GM12873 (cell line): ENCODE measurements around the gene LTA.

Experiments
- TF ChIP-seq, protein P1 (sequence below): IDR thresholded peaks from 2 replicates; pipeline ENCODE4 v1.5.1; 2012; ENCODE audit warnings: low read depth, mild to moderate bottlenecking, moderate library complexity, low read length, control low read depth; ENCODE audit not compliant: insufficient read depth; ENCODE audit errors: missing control alignments

The LTA gene, protein sequence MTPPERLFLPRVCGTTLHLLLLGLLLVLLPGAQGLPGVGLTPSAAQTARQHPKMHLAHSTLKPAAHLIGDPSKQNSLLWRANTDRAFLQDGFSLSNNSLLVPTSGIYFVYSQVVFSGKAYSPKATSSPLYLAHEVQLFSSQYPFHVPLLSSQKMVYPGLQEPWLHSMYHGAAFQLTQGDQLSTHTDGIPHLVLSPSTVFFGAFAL

DNA sequence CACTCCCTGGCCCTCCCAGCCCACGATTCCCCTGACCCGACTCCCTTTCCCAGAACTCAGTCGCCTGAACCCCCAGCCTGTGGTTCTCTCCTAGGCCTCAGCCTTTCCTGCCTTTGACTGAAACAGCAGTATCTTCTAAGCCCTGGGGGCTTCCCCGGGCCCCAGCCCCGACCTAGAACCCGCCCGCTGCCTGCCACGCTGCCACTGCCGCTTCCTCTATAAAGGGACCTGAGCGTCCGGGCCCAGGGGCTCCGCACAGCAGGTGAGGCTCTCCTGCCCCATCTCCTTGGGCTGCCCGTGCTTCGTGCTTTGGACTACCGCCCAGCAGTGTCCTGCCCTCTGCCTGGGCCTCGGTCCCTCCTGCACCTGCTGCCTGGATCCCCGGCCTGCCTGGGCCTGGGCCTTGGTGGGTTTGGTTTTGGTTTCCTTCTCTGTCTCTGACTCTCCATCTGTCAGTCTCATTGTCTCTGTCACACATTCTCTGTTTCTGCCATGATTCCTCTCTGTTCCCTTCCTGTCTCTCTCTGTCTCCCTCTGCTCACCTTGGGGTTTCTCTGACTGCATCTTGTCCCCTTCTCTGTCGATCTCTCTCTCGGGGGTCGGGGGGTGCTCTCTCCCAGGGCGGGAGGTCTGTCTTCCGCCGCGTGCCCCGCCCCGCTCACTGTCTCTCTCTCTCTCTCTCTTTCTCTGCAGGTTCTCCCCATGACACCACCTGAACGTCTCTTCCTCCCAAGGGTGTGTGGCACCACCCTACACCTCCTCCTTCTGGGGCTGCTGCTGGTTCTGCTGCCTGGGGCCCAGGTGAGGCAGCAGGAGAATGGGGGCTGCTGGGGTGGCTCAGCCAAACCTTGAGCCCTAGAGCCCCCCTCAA lies at the start of gene LTA:
LTA (plus strand) TSS at position 249 of the 871 bp plus-strand sequence; CDS start at position 703, 454 bp downstream.
- TF ChIP-seq, protein P1, sequence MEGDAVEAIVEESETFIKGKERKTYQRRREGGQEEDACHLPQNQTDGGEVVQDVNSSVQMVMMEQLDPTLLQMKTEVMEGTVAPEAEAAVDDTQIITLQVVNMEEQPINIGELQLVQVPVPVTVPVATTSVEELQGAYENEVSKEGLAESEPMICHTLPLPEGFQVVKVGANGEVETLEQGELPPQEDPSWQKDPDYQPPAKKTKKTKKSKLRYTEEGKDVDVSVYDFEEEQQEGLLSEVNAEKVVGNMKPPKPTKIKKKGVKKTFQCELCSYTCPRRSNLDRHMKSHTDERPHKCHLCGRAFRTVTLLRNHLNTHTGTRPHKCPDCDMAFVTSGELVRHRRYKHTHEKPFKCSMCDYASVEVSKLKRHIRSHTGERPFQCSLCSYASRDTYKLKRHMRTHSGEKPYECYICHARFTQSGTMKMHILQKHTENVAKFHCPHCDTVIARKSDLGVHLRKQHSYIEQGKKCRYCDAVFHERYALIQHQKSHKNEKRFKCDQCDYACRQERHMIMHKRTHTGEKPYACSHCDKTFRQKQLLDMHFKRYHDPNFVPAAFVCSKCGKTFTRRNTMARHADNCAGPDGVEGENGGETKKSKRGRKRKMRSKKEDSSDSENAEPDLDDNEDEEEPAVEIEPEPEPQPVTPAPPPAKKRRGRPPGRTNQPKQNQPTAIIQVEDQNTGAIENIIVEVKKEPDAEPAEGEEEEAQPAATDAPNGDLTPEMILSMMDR, result no peak

DNA sequence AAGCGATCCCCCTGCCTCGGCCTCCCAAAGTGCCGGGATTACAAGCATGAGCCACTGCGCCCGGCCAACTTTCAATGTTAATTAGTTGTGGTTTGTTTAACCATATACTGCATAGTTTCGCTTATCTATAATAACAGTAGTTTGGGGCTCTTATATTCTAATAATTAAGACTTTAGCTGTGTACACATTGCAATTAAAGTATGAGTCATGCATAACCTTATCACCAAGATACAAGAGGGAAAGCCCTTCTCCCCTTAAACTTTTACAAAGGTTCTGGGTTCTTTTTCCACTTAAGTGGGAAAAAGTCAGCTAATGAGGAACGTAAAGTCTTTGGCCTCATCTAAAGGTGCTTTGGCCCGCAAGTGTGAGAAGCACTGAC lies 46.5 kb upstream of the LTA start:
- TF ChIP-seq, protein P1, result no peak

DNA sequence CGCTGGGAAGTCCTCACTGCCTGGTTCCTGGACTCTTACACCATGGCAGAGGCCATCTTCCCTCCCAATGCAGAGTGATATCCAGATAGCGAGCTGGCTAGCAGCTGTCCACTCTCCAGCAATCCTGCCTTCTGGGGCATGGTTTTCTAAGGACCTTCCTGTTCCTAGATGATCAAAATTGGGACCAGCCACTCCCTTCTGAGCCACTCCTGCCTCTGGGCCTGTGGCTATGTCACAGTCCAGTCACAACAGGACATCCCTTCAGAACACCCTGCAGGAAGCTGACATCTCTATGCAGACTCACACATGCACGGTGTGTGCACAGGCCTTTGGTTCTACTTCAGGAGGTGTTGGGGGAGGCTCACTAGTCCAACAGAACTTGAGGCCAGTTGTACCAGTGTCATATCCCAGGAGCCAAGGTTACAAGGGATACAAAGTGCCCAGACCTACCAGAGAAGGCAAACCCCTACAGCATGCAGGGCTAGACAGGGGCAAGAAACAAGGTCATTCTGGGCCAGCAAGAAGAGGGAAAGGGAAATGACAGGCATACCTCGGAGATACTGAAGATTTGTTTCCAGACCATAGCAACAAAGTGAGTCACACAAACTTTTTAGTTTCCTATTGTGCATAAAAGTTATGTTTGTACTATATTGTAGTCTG lies 46.0 kb upstream of the LTA start:
- TF ChIP-seq, protein P1, result no peak

DNA sequence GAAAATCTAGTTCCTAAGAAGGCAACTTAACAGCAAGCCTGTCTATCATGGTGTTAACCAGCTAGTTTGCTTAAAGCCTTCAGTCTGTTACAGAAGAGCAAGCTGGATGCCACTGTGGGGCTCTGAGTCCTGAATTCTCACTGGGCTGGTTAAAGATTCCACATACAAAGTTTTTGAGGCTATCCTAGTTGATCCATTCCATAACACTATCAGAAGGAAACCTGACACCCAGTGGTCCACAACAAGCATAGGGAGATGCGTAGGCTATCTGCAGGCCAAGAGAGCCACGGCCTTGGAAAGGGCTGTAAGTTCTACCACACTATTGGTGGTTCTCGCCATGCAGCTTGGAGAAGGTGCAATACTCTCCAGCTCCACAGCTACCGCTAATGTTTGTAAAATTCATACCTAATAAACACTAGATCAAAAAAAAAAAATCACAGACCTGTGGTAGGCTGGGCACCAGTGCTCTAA lies 43.7 kb upstream of the LTA start:
- TF ChIP-seq, protein P1, result no peak

DNA sequence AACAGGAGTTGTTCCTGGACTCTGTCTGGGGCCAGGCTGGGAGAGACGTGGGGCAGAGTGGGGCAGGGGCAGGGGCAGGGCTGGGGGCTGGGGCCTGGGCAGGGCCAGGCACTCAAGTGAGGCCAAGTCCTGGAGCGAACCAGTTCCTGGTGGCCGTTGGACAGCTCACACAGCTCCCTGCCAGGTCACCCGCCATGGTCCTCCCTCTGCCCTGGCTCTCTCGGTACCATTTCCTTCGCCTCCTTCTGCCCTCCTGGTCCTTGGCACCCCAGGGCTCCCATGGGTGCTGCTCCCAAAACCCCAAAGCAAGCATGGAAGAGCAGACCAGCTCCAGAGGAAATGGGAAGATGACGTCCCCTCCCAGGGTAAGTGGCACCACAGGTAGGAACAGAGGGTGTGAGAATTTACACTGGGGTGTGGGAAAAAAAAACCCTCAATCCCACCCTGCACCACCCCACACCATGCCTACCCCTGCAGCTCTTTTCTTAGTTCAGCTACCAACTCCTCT lies 43.2 kb upstream of the LTA start, which contains the start of gene MCCD1:
MCCD1 (plus strand) TSS at position 142 of the 508 bp plus-strand sequence; CDS start at position 195, 53 bp downstream.
- TF ChIP-seq, protein P1, result no peak

DNA sequence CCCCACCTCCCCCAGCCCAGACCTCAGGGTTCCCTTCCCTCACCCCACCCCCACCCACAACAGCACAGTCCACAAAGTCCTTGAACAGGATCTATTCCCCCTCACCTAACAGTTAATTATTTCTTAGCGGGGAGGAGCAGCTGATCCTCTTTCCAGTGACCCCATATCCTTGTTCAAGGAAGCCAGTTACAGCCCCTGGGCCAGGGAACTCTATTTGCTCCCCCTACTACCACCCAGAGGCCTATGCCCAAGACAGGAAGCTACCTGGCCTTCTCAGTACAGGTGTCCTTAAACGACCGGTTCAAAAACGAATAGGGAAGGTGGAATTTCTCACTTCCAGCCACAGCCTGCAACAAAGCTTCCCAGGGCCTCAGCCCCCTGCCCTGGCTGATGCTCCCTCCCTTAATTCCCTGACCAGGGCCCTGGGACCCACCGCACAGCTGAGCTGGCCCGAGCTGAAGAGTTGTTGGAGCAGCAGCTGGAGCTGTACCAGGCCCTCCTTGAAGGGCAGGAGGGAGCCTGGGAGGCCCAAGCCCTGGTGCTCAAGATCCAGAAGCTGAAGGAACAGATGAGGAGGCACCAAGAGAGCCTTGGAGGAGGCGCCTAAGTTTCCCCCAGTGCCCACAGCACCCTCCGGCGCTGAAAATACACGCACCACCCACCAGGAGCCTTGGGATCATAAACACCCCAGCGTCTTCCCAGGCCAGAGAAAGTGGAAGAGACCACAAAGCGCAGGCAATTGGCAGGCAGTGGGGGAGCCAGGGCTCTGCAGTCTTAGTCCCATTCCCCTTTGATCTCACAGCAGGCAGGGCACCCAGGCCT lies 42.5 kb upstream of the LTA start:
- TF ChIP-seq, protein P1, result no peak
